HG02970 (cell line): ENCODE measurements around the gene PCBP4.

Experiments used
- ATAC-seq: cut with Tn5 transposase; IDR thresholded peaks from one replicate; pipeline ENCODE4 v1.9.1; 2021; ENCODE audit warnings: mild to moderate bottlenecking, moderate library complexity, moderate number of reproducible peaks; ENCODE audit not compliant: unreplicated experiment, low FRiP score

Gene PCBP4

DNA sequence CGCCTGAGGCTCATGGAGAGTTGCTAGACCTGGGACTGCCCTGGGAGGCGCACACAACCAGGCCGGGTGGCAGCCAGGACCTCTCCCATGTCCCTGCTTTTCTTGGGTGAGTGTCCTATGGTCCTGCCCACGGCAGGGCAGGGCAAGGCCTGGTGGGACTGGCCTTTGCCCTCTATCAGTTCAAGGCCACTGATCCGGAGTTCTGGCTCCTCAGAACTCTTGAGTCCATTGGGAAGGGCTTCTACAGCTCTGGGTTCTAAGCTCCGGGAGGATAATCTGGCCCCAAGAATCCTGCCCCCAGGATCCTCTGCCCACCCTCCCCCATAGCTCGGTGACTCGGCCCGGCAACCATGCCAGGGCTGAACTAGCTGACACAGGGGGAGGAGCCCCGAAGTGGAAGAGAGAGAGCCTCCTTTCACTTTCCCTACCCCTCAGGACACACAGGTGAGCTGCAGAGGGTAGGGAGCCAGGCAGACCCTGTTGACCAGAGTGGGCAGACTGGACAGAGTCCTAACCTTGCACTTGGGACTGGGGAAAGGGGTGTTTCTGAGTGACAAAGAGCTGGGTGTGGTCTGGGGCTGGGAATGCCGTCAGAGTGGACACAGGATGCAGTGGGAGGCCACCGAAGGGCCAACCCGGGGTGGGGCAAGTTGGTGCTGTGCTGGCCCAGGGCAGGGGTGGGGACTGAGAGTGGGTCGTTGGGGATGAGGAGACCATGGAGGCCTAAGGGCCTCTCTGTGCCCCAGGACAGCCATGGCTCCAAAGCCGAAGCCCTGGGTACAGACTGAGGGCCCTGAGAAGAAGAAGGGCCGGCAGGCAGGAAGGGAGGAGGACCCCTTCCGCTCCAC lies 24.4 kb downstream of the PCBP4 start:
- no peak for ATAC-seq

DNA sequence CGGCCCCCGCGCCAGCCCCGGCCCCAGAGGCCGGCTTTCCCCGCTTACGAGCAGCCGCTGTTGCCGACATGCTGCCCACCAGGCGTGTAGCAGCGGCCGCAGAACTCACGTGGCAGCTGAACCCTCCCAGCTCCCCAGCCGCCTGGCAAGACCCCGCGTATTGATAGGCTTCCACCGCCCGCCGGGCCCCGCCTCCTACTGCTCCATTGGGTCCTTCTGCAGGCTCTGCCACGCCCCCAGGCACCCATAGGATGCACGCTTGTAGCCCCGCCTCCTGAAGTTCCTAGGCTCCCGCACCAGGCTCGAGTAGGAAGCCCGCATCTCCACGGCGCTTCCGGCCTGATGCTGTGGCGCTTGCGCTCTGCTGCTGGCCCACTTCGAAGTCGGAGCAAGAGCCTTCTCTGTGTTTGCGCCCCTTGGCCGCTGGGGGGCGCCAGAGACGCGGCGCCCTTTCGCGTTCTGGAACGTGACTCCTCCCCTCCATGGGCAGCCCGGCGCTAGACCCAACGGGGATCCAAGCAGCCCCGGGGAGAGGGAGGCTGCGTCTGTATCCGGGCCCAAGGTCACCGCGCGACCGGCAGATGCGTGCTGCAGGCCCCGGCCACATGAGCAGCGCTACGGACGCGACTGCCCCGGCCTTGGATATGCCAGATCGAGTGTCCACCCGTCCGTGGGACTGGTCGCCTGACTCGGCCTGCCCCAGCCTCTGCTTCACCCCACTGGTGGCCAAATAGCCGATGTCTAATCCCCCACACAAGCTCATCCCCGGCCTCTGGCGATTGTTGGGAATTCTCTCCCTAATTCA lies 25.3 kb downstream of the PCBP4 start, which contains the start of the genes PARP3 and RRP9:
Gene PARP3, plus strand, starts transcription at position 566 of the 805 bp plus-strand sequence. CDS start 993 bp downstream, outside the sequence.
Gene RRP9, minus strand, starts transcription at position 107 of the 805 bp plus-strand sequence. Its CDS starts 37 bp downstream, at position 70.
- ATAC-seq, result peak; percentile 94

DNA sequence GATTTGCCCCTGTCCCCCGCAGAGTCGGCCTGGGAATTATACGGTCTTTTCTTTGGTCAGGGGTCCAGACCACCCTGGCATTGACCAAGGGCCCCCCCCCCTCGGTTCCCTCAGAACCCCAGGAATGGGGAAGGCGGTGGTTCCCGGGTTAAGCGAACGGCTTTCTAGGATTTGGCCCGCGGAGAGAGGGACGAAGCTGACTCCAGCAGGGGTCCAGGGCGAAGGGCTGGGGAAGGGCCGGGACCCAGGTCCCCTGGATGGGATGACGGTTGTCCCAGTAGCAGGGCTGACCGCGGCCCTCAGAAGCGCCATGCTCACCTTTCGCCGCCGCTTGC lies 25.8 kb downstream of the PCBP4 start:
- ATAC-seq, result no peak

DNA sequence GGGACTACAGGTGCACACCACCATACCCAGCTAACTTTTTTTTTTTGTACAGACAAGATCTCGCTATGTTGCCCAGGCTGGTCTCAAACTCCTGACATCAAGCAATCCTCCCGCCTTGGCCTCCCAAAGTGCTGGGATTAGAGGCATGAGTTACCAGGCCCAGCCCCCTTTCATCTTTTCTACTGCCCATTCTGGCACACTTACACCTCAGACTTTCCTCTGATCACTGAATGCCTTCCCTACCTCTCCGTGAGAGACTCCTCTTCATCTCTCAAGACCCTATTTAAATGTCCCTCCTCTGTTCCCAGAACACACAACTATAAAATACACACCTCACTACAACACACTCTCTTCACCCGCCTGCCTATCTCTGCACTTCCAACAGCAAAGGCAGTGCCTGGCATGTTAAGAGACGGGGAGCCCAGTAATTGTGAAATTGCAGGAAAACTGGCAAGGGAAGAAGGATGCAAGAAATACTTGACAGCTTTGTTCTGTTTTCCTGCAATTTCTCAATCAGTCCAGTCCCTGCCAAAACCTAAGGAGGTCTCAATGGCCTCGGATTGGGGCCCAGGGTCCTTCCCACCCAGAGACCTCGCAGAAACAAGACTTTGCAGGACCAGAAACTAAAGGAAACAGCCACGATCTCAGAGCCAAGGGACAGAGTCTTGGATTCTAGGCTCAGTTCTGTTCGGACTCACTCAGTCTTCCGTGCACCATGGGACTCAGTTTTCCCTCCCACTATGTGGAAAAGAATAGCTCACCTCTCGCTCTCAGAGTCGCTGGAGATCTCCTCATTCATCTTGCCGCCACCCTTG lies 26.4 kb downstream of the PCBP4 start:
- no peak for ATAC-seq

DNA sequence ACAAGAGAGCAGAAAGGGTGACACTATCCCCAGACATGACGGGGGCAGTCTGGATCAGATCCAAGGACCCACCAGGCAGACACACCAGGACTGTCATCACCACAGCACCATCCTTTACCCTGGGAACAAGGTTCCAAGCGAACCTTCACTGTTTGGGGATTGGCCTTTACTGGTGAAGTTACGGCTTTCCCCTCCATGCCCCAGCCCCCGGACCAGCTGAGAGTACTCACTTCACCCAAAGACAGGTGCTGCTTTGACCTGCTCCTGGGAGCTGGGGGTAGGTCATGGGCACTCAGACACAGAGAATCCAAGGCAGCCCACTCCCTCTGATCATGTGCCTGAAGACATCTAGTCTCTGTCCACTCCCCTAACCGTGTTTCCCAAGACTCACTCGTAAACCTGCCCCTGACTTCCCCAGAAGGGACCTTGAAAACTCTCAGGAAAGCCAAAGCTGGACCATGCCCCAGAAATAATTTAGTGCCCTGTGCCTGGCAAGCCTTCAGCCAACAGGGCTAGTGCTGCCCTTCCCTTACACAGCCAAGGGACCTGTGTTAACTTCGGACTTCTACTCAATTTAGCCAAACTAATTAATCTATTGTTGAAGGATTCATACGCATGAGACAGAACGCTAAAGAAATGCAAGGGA lies 28.4 kb downstream of the PCBP4 start:
- ATAC-seq, result no peak

DNA sequence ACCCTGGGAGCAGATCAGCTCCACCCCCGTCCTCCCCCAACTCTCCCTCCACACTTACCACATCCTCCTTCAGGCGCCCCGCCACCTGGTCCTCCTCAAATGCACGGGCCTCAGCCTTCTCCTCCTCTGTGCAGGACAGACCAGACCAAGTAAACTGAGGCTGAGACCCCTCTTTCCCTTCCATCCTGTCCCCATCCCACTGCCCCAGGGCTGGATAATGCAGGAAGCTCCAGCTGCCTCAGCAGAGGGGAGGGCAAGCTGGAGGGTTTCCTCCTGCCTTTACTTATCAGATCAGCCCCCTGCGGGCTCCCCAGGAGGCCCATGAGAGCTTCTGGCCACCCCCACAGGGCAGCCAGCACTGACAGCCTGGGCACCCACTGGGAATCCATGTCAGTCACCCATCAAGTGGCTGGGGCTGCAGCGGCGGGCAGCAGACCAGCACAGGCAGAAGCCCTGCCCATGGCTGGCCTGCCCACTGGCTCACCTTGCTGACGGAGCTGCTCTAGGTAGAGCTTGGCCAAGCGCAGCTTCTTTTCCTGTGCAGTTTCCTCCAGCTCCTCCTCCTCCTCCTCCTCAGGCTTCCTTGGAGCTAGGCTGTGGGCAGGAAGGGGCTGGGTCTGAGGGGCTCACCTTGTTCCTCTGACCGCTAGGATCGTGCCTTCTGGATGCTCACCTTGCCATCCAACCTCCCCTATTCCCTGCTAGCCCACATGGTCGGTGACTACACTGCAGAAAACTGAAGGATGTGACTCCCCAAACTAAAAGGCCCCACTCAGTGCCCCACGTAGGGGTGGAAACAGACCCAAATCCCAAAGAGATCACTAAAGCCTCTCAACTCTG lies 29.4 kb downstream of the PCBP4 start:
- no peak for ATAC-seq

DNA sequence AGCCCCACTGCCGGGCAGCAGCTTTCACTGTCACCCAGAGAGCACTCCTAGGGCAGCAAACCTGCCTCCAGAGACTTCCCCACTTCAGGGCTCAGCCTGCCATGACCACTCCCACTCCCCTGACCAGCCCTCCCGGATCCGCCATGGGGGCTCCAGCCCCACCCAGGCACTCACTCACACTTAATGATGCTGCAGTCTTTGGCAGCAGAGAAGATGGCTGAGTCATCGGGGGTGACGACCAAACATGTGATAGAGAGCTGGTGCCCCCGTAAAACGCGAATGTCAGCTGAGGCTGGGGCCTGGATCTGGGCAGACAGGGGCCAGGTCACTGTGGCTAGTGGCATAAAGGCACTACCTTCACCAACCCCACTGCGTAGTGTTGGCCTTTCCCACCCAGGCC lies 30.2 kb downstream of the PCBP4 start:
- ATAC-seq, result no peak

DNA sequence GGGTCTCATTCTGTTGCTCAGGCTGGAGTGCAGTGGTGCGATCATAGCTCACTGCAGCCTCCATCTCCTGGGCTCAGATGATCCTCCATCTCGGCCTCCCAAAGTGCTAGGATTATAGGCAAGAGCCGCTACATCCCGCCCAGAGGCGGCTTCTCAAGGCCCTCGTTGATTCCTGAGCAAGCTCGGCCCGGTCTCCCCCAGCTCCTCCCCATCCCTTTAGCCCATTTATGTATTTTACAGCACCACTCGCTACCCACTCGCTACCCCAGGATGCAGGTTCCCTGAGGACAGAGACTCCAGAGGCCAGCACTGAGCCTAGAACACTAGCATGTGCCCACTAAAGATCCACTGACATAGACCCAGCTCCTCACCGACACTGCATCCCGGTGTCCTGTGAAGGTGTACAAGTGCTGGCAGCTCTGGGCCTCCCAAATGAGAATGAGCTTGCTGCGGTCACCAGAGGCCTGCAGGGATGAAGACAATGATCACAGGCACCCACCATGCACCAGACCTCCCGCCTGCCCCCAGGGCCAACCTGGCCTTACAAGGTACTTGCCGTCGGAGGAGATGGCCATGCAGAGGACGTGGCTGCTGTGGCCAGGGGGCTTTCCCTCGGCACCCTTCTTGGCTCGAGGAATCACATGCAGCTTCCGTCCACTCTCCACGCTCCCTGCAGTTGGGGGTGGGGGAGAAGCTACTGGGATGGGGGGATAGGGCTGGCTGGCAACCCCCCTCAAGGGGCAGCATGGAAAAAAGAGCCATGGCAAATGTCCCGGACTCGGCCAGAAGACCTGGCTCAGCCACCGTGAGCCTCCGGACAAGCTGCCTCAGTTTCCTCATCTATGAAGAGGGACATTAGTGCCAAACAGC lies 31.1 kb downstream of the PCBP4 start:
- ATAC-seq, result no peak

DNA sequence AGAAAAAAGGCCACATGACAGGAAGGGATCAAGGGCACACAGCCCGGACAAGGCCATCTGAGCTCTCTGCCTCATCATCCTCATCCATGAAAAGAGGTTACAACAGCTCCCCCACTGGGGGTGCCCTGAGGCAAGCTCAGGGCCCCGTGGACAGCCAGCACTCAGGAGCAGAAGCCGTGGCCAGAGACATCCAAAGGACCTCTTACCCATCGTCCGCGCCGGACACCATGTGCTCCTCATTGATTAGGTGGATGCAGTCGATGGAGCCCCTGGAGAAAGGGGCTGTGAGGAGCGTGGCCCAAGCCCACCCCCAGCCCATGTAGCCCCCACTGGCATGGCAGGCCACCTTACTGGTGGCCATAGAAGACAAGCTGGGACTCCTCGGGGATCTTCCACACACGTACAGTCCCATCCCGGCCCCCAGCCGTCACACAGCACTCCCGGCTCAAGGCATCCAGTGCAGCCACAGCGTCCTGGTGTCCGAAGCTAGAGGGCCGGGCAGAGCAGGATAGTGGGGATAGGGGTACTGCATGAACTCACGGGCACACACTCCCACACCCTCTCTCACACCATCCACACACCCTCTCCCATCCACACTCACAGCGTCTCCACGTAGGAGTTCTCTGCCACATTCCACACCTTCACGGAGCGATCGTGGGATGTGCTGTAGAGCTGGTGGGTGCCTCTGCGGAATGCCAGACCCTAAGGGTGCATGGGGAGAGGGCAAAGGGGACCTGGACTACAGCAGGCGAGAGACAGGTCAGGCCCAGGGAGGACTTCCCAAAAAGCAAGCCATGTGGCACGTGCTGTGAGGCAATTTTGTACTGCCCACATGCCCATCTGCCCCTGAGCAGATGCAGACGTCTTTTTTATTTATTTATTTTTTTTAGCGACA lies 32.0 kb downstream of the PCBP4 start:
- ATAC-seq, result no peak

DNA sequence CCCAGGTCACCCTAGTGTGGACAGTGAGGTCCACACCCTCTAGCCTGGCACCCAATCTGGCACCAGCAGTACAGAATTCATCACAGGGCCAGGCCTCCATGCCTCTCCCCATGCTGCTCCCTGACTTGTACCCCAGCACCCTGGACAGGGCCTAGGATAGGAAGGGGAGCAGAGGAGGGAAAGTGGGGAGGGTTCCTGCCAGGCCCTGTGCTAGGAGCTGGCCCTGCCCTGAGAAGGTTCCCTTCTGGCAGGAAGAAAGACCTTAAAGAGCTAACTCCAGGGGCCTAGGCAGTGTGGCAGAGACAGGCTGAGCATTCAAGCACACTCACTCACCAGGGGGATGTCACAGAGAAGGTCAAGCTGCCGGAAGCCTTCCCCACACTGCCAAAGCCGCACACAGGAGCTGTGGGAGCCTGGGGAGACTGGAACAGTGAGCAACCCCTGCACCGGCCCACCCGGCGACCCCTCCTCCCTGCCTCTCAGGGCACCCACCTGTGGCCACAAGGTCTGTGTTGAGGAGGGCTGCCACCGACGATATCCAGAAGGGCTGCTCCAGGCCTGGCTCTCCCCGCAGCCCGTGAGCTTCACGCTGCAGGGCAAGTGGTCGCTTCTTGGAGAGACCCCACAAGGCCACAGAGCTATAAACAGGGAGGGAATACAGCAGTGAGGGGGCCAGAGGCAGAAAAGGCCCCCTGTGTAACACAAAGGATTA lies 33.0 kb downstream of the PCBP4 start:
- no peak for ATAC-seq

DNA sequence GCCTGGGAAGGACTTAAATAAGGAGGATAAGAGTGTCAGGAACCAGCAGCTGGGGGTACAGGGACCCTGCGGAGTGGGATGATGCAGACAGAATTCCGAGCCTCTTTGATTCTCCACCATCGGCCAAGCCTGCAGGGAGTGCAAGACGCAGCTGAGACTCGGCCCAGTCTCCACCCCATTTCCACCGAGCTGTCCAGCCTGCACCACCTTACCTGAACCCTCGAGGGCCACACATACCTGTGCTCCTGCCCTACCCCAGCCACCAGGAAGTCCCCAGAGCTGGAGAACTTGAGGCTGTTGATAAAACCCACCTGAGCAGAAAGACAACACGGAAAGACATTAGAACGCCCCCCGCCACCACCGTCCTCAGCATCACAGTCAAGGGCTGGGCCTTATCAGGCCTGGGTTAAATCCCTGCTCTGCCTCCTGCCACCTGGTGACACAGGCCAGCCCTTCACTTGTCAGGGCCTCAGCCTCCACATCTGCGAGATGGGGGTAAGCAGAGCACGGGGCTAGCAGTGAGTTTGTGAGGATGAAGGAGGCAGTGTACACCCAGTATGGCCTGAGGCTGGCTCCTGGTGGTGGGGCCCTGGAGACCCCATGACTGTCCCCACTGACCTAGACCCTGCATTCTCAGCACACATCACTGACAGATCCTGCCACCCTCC lies 33.6 kb downstream of the PCBP4 start:
- ATAC-seq, result no peak

DNA sequence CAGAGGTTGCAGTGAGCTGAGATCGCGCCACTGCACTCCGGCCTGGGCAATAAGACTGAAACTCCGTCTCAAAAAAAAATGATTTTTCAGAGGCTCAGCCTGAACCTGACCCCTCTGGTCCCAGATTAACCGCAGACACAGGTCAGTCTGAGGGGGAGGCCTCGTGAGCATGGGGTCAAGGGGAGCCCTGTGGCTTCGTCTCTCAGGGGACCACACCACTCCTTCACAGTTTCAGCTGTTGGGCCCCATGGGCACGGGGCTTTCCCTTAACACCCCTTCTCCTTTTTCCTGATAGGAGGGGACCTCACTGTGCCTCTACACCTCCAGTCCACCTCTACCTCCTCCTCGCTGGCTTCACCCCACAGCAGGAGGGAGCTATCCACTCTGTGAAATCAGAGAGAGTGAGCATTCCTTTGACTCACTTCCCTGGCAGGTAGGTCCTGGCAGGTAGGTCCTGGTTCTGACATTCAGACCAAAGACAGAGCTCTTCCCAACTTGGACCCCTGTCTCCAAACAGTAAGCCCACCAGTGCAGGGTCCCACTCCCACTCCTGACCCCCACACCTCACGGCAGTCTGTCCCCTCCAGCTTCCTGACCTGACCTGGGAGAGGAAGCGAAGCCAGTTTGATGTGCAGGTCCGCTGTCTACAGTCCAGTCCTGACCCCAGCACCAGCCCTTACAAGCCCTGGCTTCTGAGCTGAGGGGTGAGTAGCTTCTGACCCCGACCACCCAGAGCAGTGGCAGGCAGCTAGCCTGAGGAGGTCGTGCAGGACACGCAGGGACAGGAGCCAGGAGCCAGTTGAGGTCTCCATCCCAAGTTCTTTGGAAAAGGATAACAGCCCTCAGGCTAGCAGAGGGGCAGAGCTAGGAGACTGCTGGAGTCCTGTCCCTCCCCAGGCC lies 34.5 kb downstream of the PCBP4 start:
- ATAC-seq, result no peak

DNA sequence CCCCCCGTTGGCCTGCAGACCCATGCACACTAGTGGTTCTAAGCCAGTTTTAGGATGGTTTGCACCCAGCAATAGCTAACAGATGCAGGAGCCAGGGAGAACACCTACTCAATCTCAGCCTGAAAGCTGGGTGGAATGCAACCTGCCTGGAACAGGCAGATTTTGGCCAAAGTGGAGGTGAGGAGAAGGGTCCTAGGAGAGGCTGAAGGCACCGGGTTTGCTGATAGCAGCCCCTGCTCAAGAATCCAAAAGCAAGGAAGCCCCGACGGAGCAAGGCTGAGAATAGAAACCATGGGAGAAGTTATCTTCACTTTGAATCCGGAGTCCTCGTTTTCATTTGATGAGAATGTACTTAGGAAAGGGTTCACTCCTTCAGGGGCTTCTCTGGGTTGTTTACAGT lies 35.5 kb downstream of the PCBP4 start:
- ATAC-seq, result no peak

DNA sequence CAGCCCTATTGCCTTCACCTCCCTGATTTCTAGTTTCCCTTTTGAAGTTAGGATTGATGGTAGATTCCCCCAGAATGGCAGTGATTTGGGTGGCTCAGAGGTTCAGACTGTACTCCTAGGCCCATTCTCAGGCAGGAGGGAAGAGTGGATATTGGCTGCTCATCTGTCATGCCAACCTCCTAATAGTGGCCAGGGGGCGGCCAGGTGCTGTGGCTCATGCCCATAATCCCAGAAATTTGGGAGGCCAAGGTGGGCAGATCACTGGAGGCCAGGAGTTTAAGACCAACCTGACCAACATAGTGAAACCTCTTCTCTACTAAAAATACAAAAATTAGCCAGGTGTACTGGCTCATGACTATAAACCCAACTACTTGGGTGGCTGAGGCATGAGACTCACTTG lies 36.8 kb downstream of the PCBP4 start:
- no peak for ATAC-seq

DNA sequence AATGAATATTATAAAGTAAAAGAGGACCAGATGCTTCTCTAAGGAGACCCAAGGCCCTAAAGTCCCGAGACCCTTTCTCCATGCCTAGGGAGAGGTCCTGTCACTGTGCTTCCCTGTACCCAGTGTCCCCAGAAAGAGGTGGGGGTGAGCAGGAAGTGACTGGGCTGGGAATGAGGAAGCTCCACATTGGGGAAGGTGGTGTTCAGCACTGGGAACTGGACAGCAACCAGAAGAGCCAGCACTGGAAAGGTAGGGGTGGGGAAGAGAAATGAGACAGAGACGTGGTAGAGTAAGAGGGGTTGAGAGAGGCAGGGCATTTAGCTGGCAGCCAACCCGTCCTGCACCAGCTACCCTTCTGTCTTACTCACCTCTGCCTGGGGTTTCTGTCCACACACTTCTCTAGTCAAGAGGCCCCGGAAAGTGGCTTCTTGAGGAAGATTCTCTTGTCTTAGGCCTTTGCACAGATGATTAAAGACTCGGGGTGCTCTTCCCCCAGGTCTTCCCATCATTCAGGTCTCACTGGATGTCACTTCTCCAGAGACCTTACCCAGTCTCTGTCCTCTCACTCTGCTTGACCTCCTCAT lies 37.7 kb downstream of the PCBP4 start:
- no peak for ATAC-seq
